ENCODE data around the gene NCKAP5. TPM values are rescaled to one million over a fixed set of nuclear protein-coding genes. Genes with fewer than 3 reads are reported as not detected.

The NCKAP5 gene
- total RNA-seq, 1 experiment from 2014 or later = not detected

DNA sequence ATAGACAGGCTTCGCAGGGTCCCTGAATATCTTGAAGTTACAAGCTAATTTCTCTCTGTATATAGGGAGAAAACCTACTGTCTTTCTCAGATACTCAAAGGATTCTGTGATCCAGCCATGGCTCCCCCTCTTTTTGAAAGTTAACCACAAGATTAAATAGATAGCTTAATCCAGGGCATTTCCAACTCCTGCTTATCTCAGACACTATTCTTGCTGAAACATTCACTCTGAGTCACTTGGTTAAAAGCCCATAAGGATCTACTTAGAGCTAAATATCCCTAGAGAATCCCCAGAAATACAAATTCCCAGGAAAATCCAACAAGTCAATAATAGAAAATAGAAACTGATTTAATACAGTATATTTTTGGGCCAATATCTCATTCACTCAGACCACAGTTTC, 719.1 kb downstream of the NCKAP5 start:
- POLR2A ChIA-PET = no interaction called here
- CTCF ChIA-PET = interaction anchor here (0.6 to 1.3 kb wide), 3 partner anchors 18 to 294 kb away, joined by 4 read pairs; no protein-coding TSS in a partner anchor
- no peaks in the 10 kb centered on the region for H3K4me1 Mint-ChIP-seq (ENCODE audit: insufficient read depth, unreplicated experiment)

DNA sequence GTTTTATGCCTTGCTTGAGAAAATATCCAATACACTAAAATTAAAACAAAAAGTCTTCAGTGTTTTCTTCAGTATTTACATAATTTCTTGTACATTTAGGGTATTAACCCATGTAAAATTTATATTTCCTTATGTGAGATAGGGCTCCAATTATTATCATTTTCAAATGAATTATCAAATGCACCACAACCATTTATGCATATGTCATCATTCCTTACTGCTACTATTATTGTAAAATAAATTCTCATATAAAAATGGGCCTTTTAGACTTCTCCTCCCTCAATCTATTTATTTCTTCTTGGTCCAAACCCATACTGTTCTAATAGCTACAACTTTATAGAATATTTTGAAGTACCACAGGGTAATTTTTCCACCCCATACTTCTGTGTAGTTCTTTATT, 722.9 kb downstream of the NCKAP5 start:
- DNase-seq (ENCODE audit: unreplicated experiment) = no peak
- no TSS peak for BruUV-seq (replicated peaks)
- TF ChIP-seq, protein P1, sequence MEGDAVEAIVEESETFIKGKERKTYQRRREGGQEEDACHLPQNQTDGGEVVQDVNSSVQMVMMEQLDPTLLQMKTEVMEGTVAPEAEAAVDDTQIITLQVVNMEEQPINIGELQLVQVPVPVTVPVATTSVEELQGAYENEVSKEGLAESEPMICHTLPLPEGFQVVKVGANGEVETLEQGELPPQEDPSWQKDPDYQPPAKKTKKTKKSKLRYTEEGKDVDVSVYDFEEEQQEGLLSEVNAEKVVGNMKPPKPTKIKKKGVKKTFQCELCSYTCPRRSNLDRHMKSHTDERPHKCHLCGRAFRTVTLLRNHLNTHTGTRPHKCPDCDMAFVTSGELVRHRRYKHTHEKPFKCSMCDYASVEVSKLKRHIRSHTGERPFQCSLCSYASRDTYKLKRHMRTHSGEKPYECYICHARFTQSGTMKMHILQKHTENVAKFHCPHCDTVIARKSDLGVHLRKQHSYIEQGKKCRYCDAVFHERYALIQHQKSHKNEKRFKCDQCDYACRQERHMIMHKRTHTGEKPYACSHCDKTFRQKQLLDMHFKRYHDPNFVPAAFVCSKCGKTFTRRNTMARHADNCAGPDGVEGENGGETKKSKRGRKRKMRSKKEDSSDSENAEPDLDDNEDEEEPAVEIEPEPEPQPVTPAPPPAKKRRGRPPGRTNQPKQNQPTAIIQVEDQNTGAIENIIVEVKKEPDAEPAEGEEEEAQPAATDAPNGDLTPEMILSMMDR (IDR thresholded peaks at IDR 0.05; ENCODE audit: unreplicated experiment) = no peak
- H3K27me3 Mint-ChIP-seq (ENCODE audit: insufficient read depth, unreplicated experiment) = no peaks in the 10 kb centered on the region
- intact Hi-C loops (cut with micrococcal nuclease) = no loop called here
- ChIA-PET CTCF (no interaction called here), POLR2A (no interaction called here)
- peaks cover 13% of the 10 kb centered on the region for H3K9me3 Mint-ChIP-seq (ENCODE audit: unreplicated experiment)
- no peak overlapping the region for H3K27ac Mint-ChIP-seq (ENCODE audit: low read depth, unreplicated experiment)
- H3K4me1 Mint-ChIP-seq (ENCODE audit: insufficient read depth, unreplicated experiment) = no peaks in the 10 kb centered on the region
- H3K36me3 Mint-ChIP-seq (ENCODE audit: insufficient read depth, unreplicated experiment) = no peaks in the 10 kb centered on the region
- no peak overlapping the region for H3K4me3 Mint-ChIP-seq (ENCODE audit: unreplicated experiment)

More for the DNA sequence above, 719.1 kb downstream of the NCKAP5 start:
- no TSS peak for BruUV-seq (replicated peaks)
- Mint-ChIP-seq H3K36me3 (ENCODE audit: insufficient read depth, unreplicated experiment) (no peaks in the 10 kb centered on the region), H3K4me3 (ENCODE audit: unreplicated experiment) (no peak overlapping the region), H3K27ac (ENCODE audit: low read depth, unreplicated experiment) (no peak overlapping the region), H3K9me3 (ENCODE audit: unreplicated experiment) (peaks cover 6% of the 10 kb centered on the region), H3K27me3 (ENCODE audit: insufficient read depth, unreplicated experiment) (no peaks in the 10 kb centered on the region)
- intact Hi-C loops (cut with micrococcal nuclease) = no loop called here
- no peak for DNase-seq (ENCODE audit: unreplicated experiment)
- TF ChIP-seq, protein P1 (IDR thresholded peaks at IDR 0.05; ENCODE audit: unreplicated experiment) = no peak

DNA sequence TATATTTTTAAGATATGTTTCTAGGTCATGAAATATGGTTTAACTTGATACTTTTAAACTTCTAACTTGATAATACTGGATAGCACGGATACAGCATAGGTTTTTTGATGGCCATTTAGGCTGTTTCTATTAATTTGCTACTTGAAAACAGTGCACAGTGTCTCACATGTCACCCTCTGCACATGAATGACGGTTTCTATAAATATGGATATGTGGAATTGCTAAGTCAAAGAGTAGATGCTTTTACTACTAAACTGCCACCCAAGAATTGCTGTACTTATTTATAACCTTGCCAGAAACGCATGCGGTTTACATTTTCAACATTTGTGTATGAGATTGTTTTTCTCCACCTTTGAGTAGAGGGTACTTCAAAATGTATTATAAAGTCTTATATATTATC, 723.7 kb downstream of the NCKAP5 start:
- TF ChIP-seq, protein P1 (IDR thresholded peaks at IDR 0.05; ENCODE audit: unreplicated experiment) = no peak
- Mint-ChIP-seq H3K27ac (ENCODE audit: low read depth, unreplicated experiment) (no peak overlapping the region), H3K9me3 (ENCODE audit: unreplicated experiment) (peaks cover 13% of the 10 kb centered on the region), H3K27me3 (ENCODE audit: insufficient read depth, unreplicated experiment) (no peaks in the 10 kb centered on the region), H3K36me3 (ENCODE audit: insufficient read depth, unreplicated experiment) (no peaks in the 10 kb centered on the region), H3K4me1 (ENCODE audit: insufficient read depth, unreplicated experiment) (no peaks in the 10 kb centered on the region), H3K4me3 (ENCODE audit: unreplicated experiment) (no peak overlapping the region)
- ChIA-PET CTCF (no interaction called here), POLR2A (no interaction called here)
- BruUV-seq (replicated peaks) = no TSS peak
- intact Hi-C loops (cut with micrococcal nuclease) = no loop called here
- DNase-seq (ENCODE audit: unreplicated experiment) = no peak

DNA sequence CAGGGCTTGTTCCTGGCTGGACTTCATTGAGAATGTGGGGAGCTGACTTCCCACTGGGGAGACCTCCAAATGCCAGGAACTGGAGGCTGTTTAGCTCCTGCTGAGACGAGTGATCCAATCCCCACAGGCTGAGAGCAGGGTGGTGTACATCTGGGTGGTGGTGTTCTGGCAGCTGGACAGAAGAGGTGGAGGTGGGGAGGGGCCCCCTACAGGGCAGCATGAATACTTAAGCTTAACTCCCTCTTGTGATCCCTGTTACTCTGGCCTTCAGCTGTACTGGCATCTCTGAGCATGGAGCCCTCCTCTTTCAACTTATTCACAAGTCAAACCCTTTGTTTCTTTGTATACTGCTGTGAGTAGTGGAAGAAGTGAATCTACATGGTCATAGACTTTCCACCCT, 730.5 kb downstream of the NCKAP5 start:
- ChIA-PET CTCF (interaction anchor here (0.6 to 0.9 kb wide), 2 partner anchors 14 to 305 kb away, joined by 3 read pairs; no protein-coding TSS in a partner anchor), POLR2A (no interaction called here)
- no peak for DNase-seq (ENCODE audit: unreplicated experiment)
- BruUV-seq (replicated peaks) = no TSS peak
- peaks cover 23% of the 10 kb centered on the region for H3K9me3 Mint-ChIP-seq (ENCODE audit: unreplicated experiment)
- no peak overlapping the region for H3K4me3 Mint-ChIP-seq (ENCODE audit: unreplicated experiment)
- intact Hi-C loops (cut with micrococcal nuclease) = no loop called here
- no peak overlapping the region for H3K27ac Mint-ChIP-seq (ENCODE audit: low read depth, unreplicated experiment)
- TF ChIP-seq, protein P1 (IDR thresholded peaks at IDR 0.05; ENCODE audit: unreplicated experiment) = no peak
- H3K36me3 Mint-ChIP-seq (ENCODE audit: insufficient read depth, unreplicated experiment) = no peaks in the 10 kb centered on the region
- no peaks in the 10 kb centered on the region for H3K27me3 Mint-ChIP-seq (ENCODE audit: insufficient read depth, unreplicated experiment)
- no peaks in the 10 kb centered on the region for H3K4me1 Mint-ChIP-seq (ENCODE audit: insufficient read depth, unreplicated experiment)

Data from MCF 10A (cell line).